Type B pancreatic cell (in vitro differentiated cells): Measurements from ENCODE around the gene ATP6V1F. TPM values are rescaled to one million over a fixed set of nuclear protein-coding genes. Genes with fewer than 3 reads are reported as not detected.
A peak's percentile ranks its signal among the peaks of the same experiment; 100 is the strongest.

Experiments
- DNase-seq: peaks from one replicate; pipeline ENCODE4 v3.0.0; 2021; ENCODE audit warnings: mixed read lengths; ENCODE audit not compliant: unreplicated experiment; ENCODE audit errors: extremely low spot score
- H3K27ac Mint-ChIP-seq: 2 replicates; pipeline ENCODE4 v1.8.0; 2021; ENCODE audit warnings: mild to moderate bottlenecking, mixed read lengths
- H3K27me3 Mint-ChIP-seq: 2 replicates; pipeline ENCODE4 v1.8.0; 2021; ENCODE audit warnings: mixed read lengths
- H3K36me3 Mint-ChIP-seq: 2 replicates; pipeline ENCODE4 v1.8.0; 2021; ENCODE audit warnings: mixed read lengths
- H3K4me1 Mint-ChIP-seq: one replicate; pipeline ENCODE4 v1.8.0; 2021; ENCODE audit warnings: mixed read lengths; ENCODE audit not compliant: unreplicated experiment
- H3K4me3 Mint-ChIP-seq: 2 replicates; pipeline ENCODE4 v1.8.0; 2021; ENCODE audit warnings: mild to moderate bottlenecking, mixed read lengths
- H3K9me3 Mint-ChIP-seq: 2 replicates; pipeline ENCODE4 v1.8.0; 2021; ENCODE audit warnings: mixed read lengths
- total RNA-seq: library from RNA; stranded (reverse); gene quantifications from 2 replicates; pipeline ENCODE4 v1.2.1, GENCODE V29; 2021; ENCODE audit warnings: low replicate concordance
- TF ChIP-seq, protein P1 (sequence below): fragments of 200-600 bp; sonication (generic); conservative IDR thresholded peaks from 2 replicates; pipeline ENCODE4 v1.5.0; 2021; ENCODE audit warnings: antibody characterized with exemption, mild to moderate bottlenecking

Gene ATP6V1F
- total RNA-seq, 1 donor from 2014 or later: 144 TPM

DNA sequence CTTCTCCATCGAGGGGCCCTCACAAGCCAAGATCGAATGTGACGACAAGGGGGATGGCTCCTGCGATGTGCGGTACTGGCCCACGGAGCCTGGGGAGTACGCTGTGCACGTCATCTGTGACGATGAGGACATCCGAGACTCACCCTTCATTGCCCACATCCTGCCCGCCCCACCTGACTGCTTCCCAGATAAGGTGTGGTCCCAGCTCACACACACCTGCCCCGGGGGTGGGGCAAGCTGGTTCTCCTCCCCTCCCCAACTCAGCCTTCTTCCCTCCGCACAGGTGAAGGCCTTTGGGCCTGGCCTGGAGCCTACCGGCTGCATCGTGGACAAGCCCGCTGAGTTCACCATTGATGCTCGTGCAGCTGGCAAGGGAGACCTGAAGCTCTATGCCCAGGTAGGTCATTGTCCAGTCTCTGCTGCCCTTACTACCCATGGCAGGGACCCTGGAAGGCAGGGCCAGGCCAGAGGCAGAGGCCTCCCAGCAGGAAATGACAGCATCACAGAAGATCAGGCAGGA is 21.4 kb upstream of the ATP6V1F start:
- Mint-ChIP-seq H3K9me3 (no peaks in the 10 kb centered on the region), H3K4me1 (no peaks in the 10 kb centered on the region), H3K36me3 (no peaks in the 10 kb centered on the region), H3K4me3 (no peak overlapping the region), H3K27me3 (no peaks in the 10 kb centered on the region), H3K27ac (no peak overlapping the region)
- no peak for DNase-seq
- TF ChIP-seq, protein P1, sequence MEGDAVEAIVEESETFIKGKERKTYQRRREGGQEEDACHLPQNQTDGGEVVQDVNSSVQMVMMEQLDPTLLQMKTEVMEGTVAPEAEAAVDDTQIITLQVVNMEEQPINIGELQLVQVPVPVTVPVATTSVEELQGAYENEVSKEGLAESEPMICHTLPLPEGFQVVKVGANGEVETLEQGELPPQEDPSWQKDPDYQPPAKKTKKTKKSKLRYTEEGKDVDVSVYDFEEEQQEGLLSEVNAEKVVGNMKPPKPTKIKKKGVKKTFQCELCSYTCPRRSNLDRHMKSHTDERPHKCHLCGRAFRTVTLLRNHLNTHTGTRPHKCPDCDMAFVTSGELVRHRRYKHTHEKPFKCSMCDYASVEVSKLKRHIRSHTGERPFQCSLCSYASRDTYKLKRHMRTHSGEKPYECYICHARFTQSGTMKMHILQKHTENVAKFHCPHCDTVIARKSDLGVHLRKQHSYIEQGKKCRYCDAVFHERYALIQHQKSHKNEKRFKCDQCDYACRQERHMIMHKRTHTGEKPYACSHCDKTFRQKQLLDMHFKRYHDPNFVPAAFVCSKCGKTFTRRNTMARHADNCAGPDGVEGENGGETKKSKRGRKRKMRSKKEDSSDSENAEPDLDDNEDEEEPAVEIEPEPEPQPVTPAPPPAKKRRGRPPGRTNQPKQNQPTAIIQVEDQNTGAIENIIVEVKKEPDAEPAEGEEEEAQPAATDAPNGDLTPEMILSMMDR: no peak

DNA sequence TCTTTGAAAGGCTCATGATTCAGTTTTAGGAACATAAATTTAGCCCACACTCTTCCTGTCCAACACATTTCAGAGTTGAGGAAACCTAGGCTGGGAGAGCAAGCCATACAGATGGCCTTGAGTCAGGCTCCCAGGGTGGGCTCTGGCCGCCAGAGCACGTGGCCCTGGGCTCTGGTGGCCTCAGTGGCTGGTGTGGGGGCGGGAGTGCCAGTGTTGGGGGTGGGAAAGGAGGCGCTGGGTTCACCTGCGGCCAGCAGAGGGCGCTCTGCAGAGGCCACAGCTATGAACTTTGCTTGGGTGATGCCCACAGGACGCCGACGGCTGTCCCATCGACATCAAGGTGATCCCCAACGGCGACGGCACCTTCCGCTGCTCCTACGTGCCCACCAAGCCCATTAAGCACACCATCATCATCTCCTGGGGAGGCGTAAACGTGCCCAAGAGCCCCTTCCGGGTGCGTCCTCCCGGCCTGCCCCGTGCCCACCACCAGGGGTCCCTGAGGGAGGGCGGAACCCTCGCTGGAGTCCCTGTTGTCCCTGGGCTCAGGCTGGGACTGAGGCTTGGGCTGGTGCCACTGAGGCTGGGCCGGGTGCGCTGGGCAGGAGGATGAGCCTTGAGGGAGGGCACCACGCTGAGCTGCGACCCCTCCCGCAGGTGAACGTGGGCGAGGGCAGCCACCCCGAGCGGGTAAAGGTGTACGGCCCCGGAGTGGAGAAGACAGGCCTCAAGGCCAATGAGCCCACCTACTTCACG is 20.6 kb upstream of the ATP6V1F start:
- Mint-ChIP-seq H3K36me3 (no peaks in the 10 kb centered on the region), H3K27ac (no peak overlapping the region), H3K4me1 (no peaks in the 10 kb centered on the region), H3K27me3 (no peaks in the 10 kb centered on the region), H3K9me3 (no peaks in the 10 kb centered on the region), H3K4me3 (no peak overlapping the region)
- no peak for DNase-seq
- TF ChIP-seq, protein P1: peak; percentile 80

- H3K9me3 Mint-ChIP-seq: no peaks in the 10 kb centered on the region
- TF ChIP-seq, protein P1: no peak
- H3K27me3 Mint-ChIP-seq: no peaks in the 10 kb centered on the region
- no peaks in the 10 kb centered on the region for H3K4me1 Mint-ChIP-seq
- no peak overlapping the region for H3K27ac Mint-ChIP-seq
- DNase-seq: no peak
- H3K36me3 Mint-ChIP-seq: no peaks in the 10 kb centered on the region
- H3K4me3 Mint-ChIP-seq: no peak overlapping the region
Observed at GRCh38 chr7:128842674-128843641, 19.7 kb upstream of the ATP6V1F start.

DNA sequence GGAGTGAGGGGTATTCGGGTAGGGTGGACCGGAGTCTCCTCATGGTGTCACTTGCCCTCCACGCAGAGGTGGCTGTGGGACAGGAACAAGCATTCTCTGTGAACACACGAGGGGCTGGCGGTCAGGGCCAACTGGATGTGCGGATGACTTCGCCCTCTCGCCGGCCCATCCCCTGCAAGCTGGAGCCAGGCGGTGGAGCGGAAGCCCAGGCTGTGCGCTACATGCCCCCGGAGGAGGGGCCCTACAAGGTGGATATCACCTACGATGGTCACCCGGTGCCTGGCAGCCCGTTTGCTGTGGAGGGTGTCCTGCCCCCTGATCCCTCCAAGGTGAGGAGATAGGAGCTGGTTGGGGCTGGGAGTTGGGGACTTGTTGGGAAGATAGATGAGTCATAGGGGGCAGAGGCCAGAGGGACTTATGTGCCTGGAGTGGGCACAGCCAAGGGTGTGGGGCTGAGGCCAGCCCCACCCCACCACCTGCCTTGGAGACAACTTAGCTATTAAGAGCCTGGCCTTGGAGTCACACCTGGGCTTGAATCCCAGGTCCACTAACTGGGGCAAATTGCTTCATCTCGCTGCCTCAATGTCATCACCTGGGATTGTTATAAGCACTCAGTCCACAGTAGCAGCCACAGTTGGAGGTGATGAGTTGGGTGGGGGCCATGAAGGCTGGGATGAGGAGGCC is 18.6 kb upstream of the ATP6V1F start:
- no peak for DNase-seq
- no peak overlapping the region for H3K27ac Mint-ChIP-seq

More for the DNA sequence above, 18.6 kb upstream of the ATP6V1F start:
- H3K27me3 Mint-ChIP-seq: no peaks in the 10 kb centered on the region
- no peak overlapping the region for H3K4me3 Mint-ChIP-seq
- no peaks in the 10 kb centered on the region for H3K4me1 Mint-ChIP-seq
- H3K36me3 Mint-ChIP-seq: no peaks in the 10 kb centered on the region
- TF ChIP-seq, protein P1: no peak
- no peaks in the 10 kb centered on the region for H3K9me3 Mint-ChIP-seq
